GM21529 (cell line): Measurements from ENCODE around the gene MRPL4.
"Not testable (repeated sequence)": the region's sequence is repeated elsewhere in the genome, so short reads cannot be mapped to it uniquely, and the experiment has no call there.

Experiments used
- ATAC-seq: cut with Tn5 transposase; IDR thresholded peaks from one replicate; pipeline ENCODE4 v1.9.1; 2021; ENCODE audit not compliant: unreplicated experiment

Gene MRPL4

GRCh38 chr19:10259162-10259905 lies 7.3 kb downstream of the MRPL4 start:
- no peak for ATAC-seq

- ATAC-seq: no peak
These were observed 8.1 kb downstream of the MRPL4 start for GRCh38 chr19:10260141-10260584.

- ATAC-seq: no peak
These were observed 10.8 kb downstream of the MRPL4 start for GRCh38 chr19:10262771-10263170.

GRCh38 chr19:10266706-10267105 lies 14.7 kb downstream of the MRPL4 start:
- no peak for ATAC-seq

- no peak for ATAC-seq
These were observed 16.1 kb downstream of the MRPL4 start for GRCh38 chr19:10268071-10268470.

GRCh38 chr19:10269333-10270179 lies 17.5 kb downstream of the MRPL4 start:
- no peak for ATAC-seq

GRCh38 chr19:10270180-10270615 lies 18.2 kb downstream of the MRPL4 start:
- no peak for ATAC-seq

- ATAC-seq: peak; percentile 49
These were observed 18.8 kb downstream of the MRPL4 start, which contains the start of gene ICAM1 for GRCh38 chr19:10270616-10271394. TSS of gene ICAM1 (plus strand) at chr19:10271120. CDS start at chr19:10271160, 40 bp downstream.

- ATAC-seq: peak; percentile 13
These were observed 19.6 kb downstream of the MRPL4 start for GRCh38 chr19:10271543-10272086.

- no peak for ATAC-seq
These were observed 22.6 kb downstream of the MRPL4 start for GRCh38 chr19:10274589-10274988.

GRCh38 chr19:10277795-10278589 lies 26.0 kb downstream of the MRPL4 start:
- ATAC-seq: no peak

- no peak for ATAC-seq
These were observed 26.9 kb downstream of the MRPL4 start for GRCh38 chr19:10278935-10279334.

GRCh38 chr19:10279737-10280442 lies 27.9 kb downstream of the MRPL4 start:
- no peak for ATAC-seq

GRCh38 chr19:10282043-10282442 lies 30.0 kb downstream of the MRPL4 start:
- ATAC-seq: not testable (repeated sequence)

- no peak for ATAC-seq
These were observed 31.5 kb downstream of the MRPL4 start for GRCh38 chr19:10283301-10284064.

- ATAC-seq: no peak
These were observed 32.3 kb downstream of the MRPL4 start for GRCh38 chr19:10284065-10284959.

GRCh38 chr19:10284960-10285278 lies 32.9 kb downstream of the MRPL4 start:
- no peak for ATAC-seq

- ATAC-seq: no peak
These were observed 33.4 kb downstream of the MRPL4 start for GRCh38 chr19:10285393-10285792.
